Stimulated activated CD8-positive, alpha-beta memory T cell treated with anti-CD3 and anti-CD28 coated beads, Interleukin-12 subunit alpha, Interleukin-12 subunit beta, amount 100 ng/mL, for 4 hours (primary cell): ENCODE results near the gene ZNHIT3.
A peak's percentile ranks its signal among the peaks of the same experiment; 100 is the strongest.

Experiments used
- DNase-seq: peaks from one replicate; pipeline ENCODE4 v3.0.0-alpha.2; 2020; ENCODE audit warnings: low read depth

The ZNHIT3 gene

DNA sequence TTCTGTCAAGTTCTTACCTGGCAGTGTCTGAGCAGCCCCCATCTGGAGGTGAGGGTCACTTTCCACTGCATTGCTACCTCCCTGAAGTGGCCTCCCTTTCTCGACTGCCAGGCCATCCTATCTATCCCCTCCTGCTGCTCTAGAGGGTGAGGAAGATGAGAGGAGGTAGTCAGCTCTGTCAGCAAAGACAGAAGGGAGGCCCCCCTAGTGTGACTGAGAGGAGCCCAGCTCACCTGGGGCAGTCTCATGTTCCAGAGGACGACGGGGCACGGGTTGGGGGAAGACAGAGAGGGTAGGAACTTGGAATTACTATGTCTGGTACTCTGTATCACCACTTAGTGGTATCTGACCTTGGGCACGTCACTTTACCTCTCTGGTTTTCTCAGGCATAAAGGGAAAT, 26.2 kb downstream of the ZNHIT3 start:
- no peak for DNase-seq

DNA sequence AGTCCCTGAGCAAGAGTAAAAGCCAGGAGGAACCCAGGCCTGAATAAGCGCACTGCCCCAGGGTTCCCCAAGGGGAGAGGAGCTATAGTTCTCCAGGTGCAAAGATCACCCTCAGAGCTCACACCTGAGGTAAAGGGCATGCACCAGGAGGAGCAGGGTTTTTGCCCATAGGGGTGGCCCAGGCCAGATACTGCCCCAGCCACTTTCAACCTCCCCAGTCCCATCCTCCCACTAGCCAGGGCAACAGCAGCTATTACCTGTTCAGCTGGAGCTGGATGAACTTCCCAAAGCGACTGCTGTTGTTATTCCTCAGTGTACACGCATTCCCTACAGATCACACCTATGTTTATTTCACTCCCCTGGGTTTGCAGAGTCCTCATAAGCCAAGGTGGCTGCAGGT, 28.4 kb downstream of the ZNHIT3 start:
- DNase-seq, result no peak

DNA sequence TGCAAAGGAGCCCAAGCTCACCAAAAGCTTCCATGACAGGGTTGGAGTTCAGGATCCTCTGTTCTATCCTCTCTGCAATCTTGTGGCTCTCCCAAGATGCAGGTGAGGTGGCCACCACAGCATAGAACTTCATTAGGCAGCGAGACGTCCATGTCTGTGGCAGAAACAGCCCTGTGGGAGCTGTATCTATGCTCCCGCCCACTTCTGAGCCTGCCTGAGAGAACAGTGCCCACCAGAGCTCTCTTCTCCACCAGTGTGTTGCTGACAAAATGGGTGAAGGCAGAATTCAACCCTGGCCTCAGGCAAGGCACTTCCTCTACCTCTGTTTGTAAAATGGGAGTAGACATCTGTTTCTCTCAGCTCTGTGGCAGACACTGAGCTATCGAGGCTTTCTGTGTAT, 29.4 kb downstream of the ZNHIT3 start:
- no peak for DNase-seq

DNA sequence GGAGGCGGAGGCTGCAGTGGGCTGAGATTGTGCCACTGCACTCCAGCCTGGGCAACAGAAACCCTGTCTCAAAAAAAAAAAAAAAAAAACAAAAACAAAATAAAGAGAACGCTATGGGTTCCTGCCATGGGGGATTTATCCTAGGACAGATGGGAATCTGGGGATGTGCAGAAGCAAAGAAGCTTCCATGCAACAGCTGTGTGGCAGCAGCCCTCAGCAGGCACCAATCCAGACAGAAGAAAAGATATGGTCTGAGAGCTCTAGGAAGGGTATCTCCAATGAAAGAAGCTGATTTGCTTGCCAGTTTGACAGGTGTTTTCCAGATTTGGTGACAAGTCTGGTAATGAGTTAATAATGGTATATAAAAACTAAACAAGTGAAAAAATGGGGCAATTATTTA, 36.6 kb downstream of the ZNHIT3 start:
- DNase-seq, result no peak

DNA sequence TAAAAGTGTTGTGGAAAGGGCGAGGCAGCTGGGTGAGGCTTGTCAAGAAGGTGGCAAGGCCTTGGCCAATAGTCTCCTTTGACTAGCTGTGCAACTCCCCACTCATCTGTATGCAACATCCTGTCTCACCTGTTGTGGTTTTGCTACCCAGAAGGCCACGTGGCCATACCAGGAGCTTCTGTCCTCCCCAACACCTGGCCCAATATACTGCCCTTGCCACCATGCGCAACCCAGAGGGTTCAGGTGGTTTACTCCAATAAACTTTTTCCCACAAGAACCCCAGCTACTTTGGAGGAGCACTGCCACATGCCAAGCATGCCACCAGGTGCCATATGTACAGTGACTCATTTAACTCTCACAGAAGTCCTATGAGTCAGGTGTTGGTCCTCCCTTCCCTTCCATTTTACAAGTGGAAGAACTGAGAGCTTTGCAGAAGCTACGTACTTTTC, 38.0 kb downstream of the ZNHIT3 start:
- no peak for DNase-seq

DNA sequence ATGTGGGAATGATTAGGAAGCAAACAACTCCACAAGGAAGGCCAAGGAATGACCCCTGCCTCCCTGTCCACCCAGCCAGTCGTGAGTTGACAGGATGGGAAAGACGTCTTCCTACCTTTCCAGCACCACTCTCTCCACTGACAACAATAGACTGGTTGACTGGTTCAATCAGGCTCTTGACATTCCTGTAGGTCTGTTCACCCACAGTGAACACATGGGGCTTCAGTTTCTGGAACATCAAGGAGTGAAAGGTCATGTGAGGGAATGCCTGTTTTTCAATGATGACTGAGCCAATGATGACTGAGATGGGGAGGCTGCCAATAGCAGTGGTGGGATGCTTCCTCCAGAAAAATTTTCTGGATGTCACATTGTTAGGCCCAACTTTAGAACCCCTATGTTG, 38.6 kb downstream of the ZNHIT3 start:
- no peak for DNase-seq

DNA sequence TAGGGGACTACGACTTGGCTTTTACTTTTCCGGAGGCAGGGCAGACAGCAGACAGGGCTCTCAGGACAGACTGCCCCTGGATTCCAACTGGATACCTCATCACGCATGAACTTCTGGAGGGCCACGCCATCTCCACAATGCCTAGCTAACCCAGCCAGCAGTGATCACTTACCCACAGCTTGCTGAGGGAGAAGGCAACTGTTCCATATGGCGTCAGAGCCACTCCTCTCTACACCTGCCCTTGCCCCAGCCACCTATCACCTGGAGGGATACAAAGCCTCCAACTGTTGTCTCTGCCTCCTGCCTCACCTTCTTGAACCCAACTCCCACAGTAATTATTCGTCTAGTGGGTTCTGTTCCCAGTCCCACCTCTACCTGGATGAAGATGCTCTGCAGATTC, 39.4 kb downstream of the ZNHIT3 start:
- no peak for DNase-seq

DNA sequence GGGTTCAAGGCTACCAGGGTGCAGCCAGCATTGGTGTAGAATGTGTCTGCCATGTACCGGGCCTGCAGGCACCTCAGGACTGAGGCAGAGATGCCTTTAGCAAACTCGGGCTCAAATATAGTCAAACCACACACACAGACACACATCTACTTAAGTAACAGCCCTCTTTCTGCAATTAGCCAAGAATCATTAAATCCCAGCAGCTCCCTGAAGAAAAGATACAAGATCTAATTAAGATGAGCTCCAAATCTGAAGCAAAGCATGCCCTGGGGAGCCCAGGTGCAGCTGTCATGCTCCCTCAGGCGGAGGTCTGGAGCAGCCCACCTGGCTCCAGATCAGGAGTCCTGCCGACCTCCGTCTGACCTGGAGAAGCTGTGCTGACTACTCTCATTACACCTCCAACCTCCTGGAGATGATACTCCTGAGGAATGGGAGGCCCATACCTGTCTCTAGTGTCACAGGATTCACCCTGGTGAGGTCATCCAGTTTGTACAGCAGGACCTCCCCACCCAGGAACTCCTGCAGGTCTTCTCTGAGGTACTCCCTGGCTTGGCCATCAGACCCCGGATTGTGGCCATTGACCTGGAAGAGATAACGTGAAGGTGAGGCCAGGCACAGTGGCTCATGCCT, 41.3 kb downstream of the ZNHIT3 start:
- DNase-seq, result no peak

DNA sequence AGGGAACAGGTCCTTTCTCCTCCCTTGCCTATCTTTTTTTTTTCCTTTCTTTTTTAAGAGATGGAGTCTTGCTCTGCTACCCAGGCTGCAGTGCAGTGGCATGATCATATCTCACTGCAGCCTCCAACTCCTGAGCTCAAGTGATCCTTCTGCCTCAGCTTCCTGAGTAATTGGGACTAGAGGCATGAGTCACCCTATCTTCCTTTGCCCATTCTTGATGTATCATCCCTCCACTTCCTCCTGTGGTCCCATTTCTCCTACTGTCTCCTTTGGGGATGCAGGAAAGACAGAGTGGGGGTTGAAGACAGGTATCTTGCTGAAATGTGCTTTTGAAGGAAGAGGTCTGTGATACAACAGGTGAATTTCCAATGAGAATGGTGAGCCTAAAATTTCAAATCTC, 42.6 kb downstream of the ZNHIT3 start:
- no peak for DNase-seq

DNA sequence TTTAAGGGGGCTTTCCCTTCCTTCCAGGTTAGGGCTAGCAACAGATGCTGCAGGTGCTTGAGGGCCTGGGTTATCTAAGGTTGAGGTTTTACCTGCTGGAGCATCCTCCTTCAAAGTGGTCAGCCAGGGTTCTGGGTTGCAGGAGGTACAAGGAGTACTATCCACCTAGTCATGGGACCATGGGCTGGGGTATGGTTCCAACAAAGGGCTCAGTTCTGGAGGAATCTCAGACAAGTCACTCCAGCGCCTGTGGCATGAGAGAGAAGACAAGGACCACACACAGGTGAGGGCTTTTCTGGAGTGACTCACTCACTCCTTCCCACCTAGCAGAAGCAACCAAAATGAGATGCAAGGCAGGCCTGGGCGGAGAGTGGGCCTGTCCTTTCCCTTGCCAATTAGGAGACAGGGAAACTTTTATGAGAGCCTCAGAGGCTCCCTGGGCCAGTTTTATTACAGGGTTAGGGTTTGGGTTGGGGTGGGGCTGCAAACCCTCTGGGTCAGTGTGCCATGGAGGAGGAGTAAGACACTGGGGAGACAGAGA, 46.0 kb downstream of the ZNHIT3 start:
- DNase-seq, result no peak

DNA sequence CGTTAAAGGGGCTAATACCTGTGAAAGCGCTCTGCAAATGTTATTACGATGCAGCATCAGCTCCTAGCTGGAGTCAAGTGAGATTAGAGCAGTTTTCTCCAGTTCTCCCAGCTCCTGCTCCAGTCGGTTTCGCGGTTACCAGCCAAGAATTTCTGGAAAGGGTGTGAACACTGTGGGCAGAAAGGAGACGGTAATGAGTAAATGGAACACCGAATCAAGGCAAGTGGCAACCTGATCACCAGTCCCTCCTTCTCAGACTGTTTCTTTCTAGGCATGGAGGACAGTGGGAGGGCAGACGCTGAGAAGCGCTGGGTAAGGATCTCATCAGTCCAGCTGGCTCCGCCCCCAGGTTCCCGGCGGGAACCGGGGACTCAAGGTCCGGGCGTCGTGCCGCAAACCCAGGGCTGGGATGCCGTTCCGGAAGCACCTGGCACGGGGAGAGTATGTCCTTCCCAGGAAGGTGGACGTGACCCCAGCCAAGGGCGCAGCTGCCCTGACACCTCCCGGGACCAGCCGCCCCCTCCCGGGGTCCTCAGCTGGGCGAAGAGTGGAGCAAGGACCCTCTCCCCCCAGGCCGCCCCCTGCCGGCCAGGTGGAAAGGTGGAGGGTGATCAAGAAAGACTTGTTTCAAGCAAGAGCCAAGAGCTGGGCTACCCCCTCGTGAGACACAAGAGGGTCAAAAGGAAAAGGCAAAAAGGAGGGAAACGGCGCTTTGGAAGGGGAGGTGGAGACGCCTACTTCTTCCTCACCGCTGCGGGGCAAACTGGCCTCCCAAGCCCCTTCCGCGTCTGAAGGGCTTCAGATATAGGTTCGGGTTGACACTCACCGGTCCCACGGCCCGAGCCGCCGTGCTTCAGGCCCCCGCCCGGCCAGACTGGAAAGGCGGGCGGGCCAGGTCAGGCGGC, 47.7 kb downstream of the ZNHIT3 start:
- DNase-seq, result peak; percentile 36

DNA sequence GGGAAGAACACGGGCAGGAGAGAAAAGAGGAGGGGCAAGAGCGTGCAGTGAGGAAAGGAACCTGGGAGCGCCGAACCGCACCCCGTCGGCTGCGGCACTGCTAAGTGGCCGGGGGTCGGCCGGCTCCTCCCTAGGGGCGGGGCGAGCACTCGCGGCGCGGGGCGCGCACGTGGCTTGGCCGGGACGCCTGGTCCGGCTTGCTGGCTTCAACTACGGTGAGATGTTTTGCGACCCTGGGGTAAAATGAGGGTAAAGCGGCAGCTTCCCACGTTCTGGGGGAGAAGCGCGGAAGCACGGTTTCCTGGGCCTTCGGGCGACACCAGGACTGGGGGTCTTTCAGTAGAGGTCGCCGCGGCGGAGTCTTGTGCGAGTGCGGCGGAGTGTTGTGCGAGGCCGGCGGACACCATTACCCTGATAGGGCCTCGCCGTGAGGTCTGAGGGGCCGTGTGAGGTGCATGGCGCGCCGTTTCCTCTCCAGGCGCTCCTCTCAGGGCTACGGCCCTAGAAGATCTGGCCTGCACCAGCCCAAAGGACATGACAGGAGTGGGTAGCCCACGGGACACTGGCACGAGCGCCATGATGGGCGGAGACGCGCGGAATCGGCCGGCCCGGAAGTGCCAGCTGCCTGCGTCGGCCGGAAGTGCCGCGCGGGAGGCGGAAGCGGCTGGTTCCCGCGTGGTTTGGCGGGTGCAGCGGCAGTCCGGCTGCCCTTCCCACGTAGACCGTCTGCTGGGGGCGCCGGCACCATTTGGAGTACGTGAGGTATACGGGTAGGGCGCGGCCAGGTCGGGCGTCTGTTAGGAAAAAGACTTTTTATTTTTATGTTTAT, 48.6 kb downstream of the ZNHIT3 start, which contains the start of the genes MYO19 and PIGW:
TSS of gene MYO19 (minus strand) at position 29 of the 829 bp plus-strand sequence. CDS start 2,330 bp downstream, outside the sequence.
TSS of gene PIGW (plus strand) at position 148 of the 829 bp plus-strand sequence. CDS start 2,115 bp downstream, outside the sequence.
- DNase-seq, result peak; percentile 83

DNA sequence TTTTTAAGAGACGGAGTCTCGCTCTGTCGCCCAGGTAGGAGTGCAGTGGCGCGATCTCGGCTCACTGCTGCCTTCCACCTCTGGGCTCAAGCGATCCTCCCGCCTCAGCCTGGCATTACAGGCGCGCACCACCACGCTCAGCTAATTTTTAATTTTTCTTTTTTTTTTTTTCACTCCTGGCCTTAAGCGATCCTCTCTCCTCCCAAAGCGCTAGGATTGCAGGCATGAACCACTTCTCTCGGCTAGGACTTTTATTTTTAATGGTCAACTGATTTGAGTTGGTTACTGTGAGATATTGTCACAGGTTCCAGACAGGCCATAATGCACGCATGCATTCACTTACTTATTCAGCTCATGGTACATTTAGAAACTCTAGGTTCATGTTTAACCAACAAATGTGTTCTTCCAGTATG, 49.2 kb downstream of the ZNHIT3 start:
- DNase-seq, result no peak

DNA sequence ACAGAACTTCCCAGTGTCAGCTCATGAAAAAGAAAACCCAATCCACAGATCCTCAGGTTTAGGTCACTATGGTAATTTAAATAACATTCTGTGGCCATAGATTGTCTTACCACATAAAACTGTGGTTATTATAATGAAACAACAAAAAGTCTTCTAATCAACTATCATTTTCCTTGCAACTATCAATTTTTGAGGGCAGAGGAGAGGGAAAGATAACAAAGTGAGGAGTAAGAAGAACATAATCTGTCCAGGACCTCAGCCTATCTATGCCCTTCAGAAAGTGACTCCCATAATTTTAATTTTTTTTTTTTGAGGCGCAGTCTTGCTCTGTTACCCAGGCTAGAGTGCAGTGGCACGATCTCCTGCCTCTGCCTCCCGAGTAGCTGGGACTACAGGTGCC, 54.2 kb downstream of the ZNHIT3 start:
- no peak for DNase-seq

DNA sequence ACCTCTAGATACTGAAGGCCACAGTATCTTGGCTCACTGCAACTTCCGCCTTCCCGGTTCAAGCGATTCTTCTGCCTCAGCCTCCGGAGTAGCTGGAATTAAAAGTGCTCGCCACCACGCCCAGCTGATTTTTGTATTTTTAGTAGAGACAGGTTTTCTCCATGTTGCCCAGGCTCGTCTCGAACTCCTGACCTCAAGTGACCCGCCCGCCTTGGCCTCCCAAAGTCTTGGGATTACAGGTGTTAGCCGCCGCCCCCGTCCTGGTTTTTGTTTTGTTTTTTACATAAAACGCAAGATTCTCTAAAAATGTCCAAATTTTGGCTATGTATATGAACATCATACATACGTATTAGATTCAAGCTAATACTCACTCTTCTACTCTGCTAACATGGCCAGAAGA, 56.3 kb downstream of the ZNHIT3 start:
- DNase-seq, result no peak

DNA sequence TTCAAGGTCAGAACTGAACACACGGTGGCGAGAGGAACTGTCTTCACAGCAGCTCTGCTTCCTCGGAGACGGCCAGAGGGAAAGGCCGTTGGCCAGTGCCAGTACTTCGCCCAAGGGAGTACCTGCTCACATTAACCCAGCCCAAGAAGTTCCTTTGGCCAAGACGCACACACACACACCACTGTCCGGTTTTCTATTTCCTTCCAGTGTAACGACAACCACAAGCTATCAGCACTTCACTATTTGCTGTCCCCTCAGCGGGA, 57.5 kb downstream of the ZNHIT3 start:
- DNase-seq, result no peak

DNA sequence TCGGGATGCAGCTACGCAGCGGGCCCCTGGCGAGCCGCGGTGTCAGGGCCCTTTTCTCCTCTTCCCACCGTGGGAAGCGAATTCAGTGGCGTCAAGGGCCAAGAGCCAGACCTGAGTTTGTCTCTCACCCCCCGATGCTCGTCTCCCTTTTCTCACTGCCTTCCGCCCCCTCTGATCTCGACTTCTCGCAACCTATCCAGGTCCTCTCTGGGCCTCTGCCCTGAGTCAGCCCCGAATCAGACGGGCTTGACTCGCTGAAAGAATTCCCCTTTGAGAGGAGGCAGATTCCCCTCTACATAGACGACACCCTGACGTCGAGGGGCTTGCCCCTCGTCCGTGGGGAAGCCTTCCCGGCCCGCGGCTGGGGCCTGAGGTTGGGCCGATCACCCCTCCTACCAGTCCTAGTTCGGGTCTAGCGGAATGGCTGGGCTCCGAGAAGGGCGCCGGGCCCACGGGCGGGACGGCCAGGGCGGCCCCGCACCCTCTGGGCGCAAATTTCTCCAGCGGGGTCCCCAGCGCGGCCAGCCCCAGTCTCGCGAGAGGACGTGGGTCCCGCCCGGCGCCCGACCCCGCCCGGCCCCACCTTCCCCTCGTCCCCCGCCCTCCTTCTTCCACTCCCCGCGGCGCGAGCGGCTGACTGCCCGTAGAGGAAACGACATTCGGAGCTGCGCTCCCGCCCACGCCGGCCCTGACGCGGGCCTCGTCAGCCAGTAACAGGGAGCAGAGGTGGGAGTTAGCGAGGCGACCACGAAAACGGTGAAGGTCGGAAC, 58.0 kb downstream of the ZNHIT3 start, which contains the start of gene GGNBP2:
TSS of gene GGNBP2 (plus strand) at position 613 of the 770 bp plus-strand sequence. CDS start 806 bp downstream, outside the sequence.
- peak; percentile 82 for DNase-seq

DNA sequence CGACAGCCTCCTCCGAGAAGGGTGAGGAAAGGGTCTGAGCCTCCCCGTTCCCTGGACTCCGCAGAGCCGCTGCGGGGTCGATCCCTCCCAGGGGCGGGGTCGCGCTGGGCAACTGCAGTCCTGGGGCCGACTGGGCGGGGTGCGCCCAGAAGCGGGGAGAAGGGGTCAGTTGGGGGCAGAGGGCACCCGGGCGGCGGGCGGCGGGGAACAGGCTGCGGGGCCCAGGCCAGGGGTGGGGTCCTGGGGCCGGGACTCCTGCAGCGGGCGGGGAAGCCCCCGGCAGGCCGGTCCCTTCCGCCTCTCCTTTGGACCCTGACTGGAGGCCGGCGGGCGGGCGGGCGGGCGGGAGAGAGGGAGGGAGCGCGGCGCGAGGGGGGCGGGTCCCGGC, 58.6 kb downstream of the ZNHIT3 start:
- no peak for DNase-seq
